ENCODE measurements around the gene ACOXL. TPM values are rescaled to one million over a fixed set of nuclear protein-coding genes. Genes with fewer than 3 reads are reported as not detected.
A peak's percentile ranks its signal among the peaks of the same experiment; 100 is the strongest.
"Not testable (repeated sequence)": the region's sequence is repeated elsewhere in the genome, so short reads cannot be mapped to it uniquely, and the experiment has no call there.

The ACOXL gene
- total RNA-seq, 3 donors from 2014 or later (not counting 1 experiment from before 2014, with no cell fraction given): not detected

- no peaks in the 10 kb centered on the region for H3K36me3 ChIP-seq (ENCODE audit: control insufficient read depth, insufficient read depth, low read length)
- no peak overlapping the region for H3K27ac ChIP-seq (ENCODE audit: low read length)
- Mint-ChIP-seq H3K36me3 (peaks cover 8% of the 10 kb centered on the region), H3K9me3 (peaks cover 0 to 9% of the 10 kb centered on the region in 2 donors), H3K4me3 (no peak overlapping the region), H3K27me3 (ENCODE audit: low read depth in 2 of 2) (peaks cover 8 to 17% of the 10 kb centered on the region in 2 donors), H3K4me1 (no peaks in the 10 kb centered on the region), H3K27ac (no peak overlapping the region)
- H3K9me3 ChIP-seq (ENCODE audit: control insufficient read depth, insufficient read depth, low read length): peaks cover 4% of the 10 kb centered on the region
- TF ChIP-seq CTCF (IDR thresholded peaks at IDR 0.05): no peak
- intact Hi-C loops (cut with micrococcal nuclease): no loop called here
- H3K27me3 ChIP-seq (ENCODE audit: control insufficient read depth, insufficient read depth, low read length): no peaks in the 10 kb centered on the region
- WGBS (ENCODE audit: insufficient coverage): 50% methylated on average over 4 of the region's 5 CpGs
- DNase-seq (no peak), ATAC-seq (peak in 1 of 3 donors; percentile 14)
- H3K4me3 ChIP-seq (ENCODE audit: low read length): no peak overlapping the region
- no peaks in the 10 kb centered on the region for H3K4me1 ChIP-seq (ENCODE audit: control insufficient read depth, insufficient read depth, low read length)
Observed at GRCh38 chr2:111071600-111072171, 339.3 kb downstream of the ACOXL start.

- Histone ChIP-seq H3K9me3 (ENCODE audit: control insufficient read depth, insufficient read depth, low read length) (peaks cover 4% of the 10 kb centered on the region), H3K27ac (ENCODE audit: low read length) (no peak overlapping the region), H3K4me3 (ENCODE audit: low read length) (no peak overlapping the region), H3K36me3 (ENCODE audit: control insufficient read depth, insufficient read depth, low read length) (no peaks in the 10 kb centered on the region), H3K4me1 (ENCODE audit: control insufficient read depth, insufficient read depth, low read length) (no peaks in the 10 kb centered on the region), H3K27me3 (ENCODE audit: control insufficient read depth, insufficient read depth, low read length) (no peaks in the 10 kb centered on the region)
- DNase-seq (no peak), ATAC-seq (no peak)
- intact Hi-C loops (cut with micrococcal nuclease): no loop called here
- peaks cover 11 to 24% of the 10 kb centered on the region in 2 donors for H3K27me3 Mint-ChIP-seq (ENCODE audit: low read depth in 2 of 2)
- no peak for TF ChIP-seq CTCF (IDR thresholded peaks at IDR 0.05)
- H3K36me3 Mint-ChIP-seq: peaks cover 12% of the 10 kb centered on the region
- no peak overlapping the region for H3K4me3 Mint-ChIP-seq
- H3K27ac Mint-ChIP-seq: no peak overlapping the region
- no peaks in the 10 kb centered on the region for H3K4me1 Mint-ChIP-seq
- peaks cover 2 to 11% of the 10 kb centered on the region in 2 donors for H3K9me3 Mint-ChIP-seq
- 92% methylated on average over 2 of the region's 2 CpGs for WGBS (ENCODE audit: insufficient coverage)
Observed at GRCh38 chr2:111072220-111072871, 340.0 kb downstream of the ACOXL start.

- H3K27ac Mint-ChIP-seq; H3K4me1 ChIP-seq (ENCODE audit: control insufficient read depth, insufficient read depth, low read length); H3K36me3 Mint-ChIP-seq; H3K4me1 Mint-ChIP-seq; intact Hi-C loops (cut with micrococcal nuclease); ATAC-seq; H3K9me3 Mint-ChIP-seq; H3K36me3 ChIP-seq (ENCODE audit: control insufficient read depth, insufficient read depth, low read length); H3K27ac ChIP-seq (ENCODE audit: low read length); H3K4me3 Mint-ChIP-seq; H3K9me3 ChIP-seq (ENCODE audit: control insufficient read depth, insufficient read depth, low read length); H3K27me3 ChIP-seq (ENCODE audit: control insufficient read depth, insufficient read depth, low read length); H3K4me3 ChIP-seq (ENCODE audit: low read length); DNase-seq: not testable (repeated sequence)
- WGBS (ENCODE audit: insufficient coverage): no CpG with 5 or more reads among the region's 1 CpG
- peaks cover 48 to 61% of the 10 kb centered on the region in 2 donors for H3K27me3 Mint-ChIP-seq (ENCODE audit: low read depth in 2 of 2)
Observed at GRCh38 chr2:111082659-111083058, 350.3 kb downstream of the ACOXL start.

GRCh38 chr2:111091811-111092211 is 359.4 kb downstream of the ACOXL start:
- Mint-ChIP-seq H3K36me3 (no peaks in the 10 kb centered on the region), H3K4me3 (no peak overlapping the region), H3K27me3 (ENCODE audit: low read depth in 2 of 2) (peaks cover 17 to 23% of the 10 kb centered on the region in 2 donors), H3K9me3 (no peaks in the 10 kb centered on the region), H3K4me1 (no peaks in the 10 kb centered on the region), H3K27ac (no peak overlapping the region)
- Histone ChIP-seq H3K9me3 (ENCODE audit: control insufficient read depth, insufficient read depth, low read length) (no peaks in the 10 kb centered on the region), H3K4me1 (ENCODE audit: control insufficient read depth, insufficient read depth, low read length) (no peaks in the 10 kb centered on the region), H3K4me3 (ENCODE audit: low read length) (no peak overlapping the region), H3K27me3 (ENCODE audit: control insufficient read depth, insufficient read depth, low read length) (no peaks in the 10 kb centered on the region), H3K27ac (ENCODE audit: low read length) (no peak overlapping the region), H3K36me3 (ENCODE audit: control insufficient read depth, insufficient read depth, low read length) (no peaks in the 10 kb centered on the region)
- no peak for ATAC-seq
- no peak for TF ChIP-seq CTCF (IDR thresholded peaks at IDR 0.05)
- intact Hi-C loops (cut with micrococcal nuclease): no loop called here
- no peak for DNase-seq
- WGBS (ENCODE audit: insufficient coverage): 73% methylated on average over 3 of the region's 3 CpGs

Data from natural killer cell (primary cell).